ENCODE results near the gene SLC25A27.
"Not testable (repeated sequence)": the region's sequence is repeated elsewhere in the genome, so short reads cannot be mapped to it uniquely, and the experiment has no call there.

SLC25A27 gene

DNA sequence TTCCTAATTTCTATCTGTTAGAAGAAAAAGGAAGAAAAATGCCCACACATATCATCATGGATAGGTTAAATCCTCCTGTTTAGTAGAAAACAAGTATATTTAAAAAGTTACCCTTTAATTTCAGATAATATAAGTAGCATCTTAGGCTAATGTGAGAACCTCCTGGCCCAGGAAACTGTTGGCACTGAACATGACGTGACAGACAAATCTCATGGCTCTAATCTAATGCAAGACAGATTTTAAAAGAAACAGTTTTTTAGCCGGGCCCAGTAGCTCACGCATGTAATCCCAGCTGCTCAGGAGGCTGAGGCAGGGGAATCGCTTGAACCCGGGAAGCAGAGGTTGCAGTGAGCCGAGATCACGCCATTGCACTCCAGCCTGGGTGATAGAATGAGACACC, 23.1 kb upstream of the SLC25A27 start:
- H3K9me3 ChIP-seq (ENCODE audit: control insufficient read depth, low read length): no peaks in the 10 kb centered on the region
- no peaks in the 10 kb centered on the region for H3K4me1 ChIP-seq (ENCODE audit: control insufficient read depth, insufficient read depth, low read length, poor library complexity, severe bottlenecking)
- no peak overlapping the region for H3K27ac ChIP-seq (ENCODE audit: low read depth, low read length, severe bottlenecking)
- 93 to 95% methylated on average over 3 to 7 of the region's 7 CpGs for WGBS, 2 experiments (ENCODE audit: insufficient coverage in 2 of 2)
- H3K36me3 ChIP-seq (ENCODE audit: control insufficient read depth, insufficient read depth, low read length): no peaks in the 10 kb centered on the region
- no peak overlapping the region for H3K4me3 ChIP-seq (ENCODE audit: extremely low read depth, insufficient read depth, low read length, poor library complexity, severe bottlenecking)

DNA sequence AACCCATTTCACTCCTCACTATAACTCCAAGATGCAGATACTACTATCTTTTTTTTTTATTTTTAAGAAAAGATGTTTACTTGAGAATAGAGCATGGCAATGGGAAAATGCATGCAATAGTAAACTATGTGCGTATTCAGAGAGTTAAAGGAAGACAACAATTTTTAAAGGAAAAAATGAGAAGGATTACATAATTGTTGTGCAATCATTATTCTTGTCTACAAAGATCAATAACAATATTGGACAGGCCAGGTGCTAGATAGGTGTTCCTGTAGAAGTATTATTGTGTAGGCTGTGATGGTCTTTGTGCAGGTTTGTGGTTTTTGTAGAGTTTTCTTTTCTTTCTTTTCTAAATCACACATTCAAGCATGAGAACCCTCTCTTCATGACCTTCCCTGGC, 20.7 kb upstream of the SLC25A27 start:
- Histone ChIP-seq H3K27ac (ENCODE audit: low read depth, low read length, severe bottlenecking) (no peak overlapping the region), H3K4me1 (ENCODE audit: control insufficient read depth, insufficient read depth, low read length, poor library complexity, severe bottlenecking) (no peaks in the 10 kb centered on the region), H3K9me3 (ENCODE audit: control insufficient read depth, low read length) (no peaks in the 10 kb centered on the region)

GRCh38 chr6:46635462-46635861, 17.3 kb upstream of the SLC25A27 start:
- no peaks in the 10 kb centered on the region for H3K9me3 ChIP-seq (ENCODE audit: control insufficient read depth, low read length)
- H3K36me3 ChIP-seq (ENCODE audit: control insufficient read depth, insufficient read depth, low read length): no peaks in the 10 kb centered on the region
- H3K27ac ChIP-seq (ENCODE audit: low read depth, low read length, severe bottlenecking): no peak overlapping the region
- WGBS, 2 experiments (ENCODE audit: insufficient coverage in 2 of 2): 84 to 97% methylated on average over 5 of the region's 6 CpGs
- H3K4me3 ChIP-seq (ENCODE audit: extremely low read depth, insufficient read depth, low read length, poor library complexity, severe bottlenecking): no peak overlapping the region
- H3K4me1 ChIP-seq (ENCODE audit: control insufficient read depth, insufficient read depth, low read length, poor library complexity, severe bottlenecking): no peaks in the 10 kb centered on the region

More for the DNA sequence above, 20.7 kb upstream of the SLC25A27 start:
- WGBS, 2 experiments (ENCODE audit: insufficient coverage in 2 of 2): 100% methylated on average over 1 of the region's 1 CpG; no CpG with 5 or more reads in 1 of the 2 experiments
- H3K4me3 ChIP-seq (ENCODE audit: extremely low read depth, insufficient read depth, low read length, poor library complexity, severe bottlenecking): no peak overlapping the region
- H3K36me3 ChIP-seq (ENCODE audit: control insufficient read depth, insufficient read depth, low read length): no peaks in the 10 kb centered on the region

DNA sequence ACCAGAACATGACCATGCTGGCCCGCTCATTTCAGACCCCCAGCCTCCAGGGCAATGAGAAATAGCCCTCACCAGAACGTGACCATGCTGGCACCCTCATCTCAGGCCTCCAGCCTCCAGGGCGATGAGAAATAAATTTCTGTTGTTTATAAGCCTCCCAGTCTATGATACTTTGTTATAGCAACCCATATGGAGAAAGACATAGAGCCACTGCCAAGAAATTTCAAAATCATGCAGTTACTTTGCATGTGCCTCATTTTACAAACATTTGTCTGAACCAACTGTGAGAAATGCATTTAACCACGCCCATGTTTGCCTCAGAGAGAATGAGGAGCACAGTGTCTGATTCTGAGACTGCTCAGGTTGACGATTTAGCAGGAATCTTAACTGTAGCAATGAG, 15.6 kb upstream of the SLC25A27 start:
- no peaks in the 10 kb centered on the region for H3K36me3 ChIP-seq (ENCODE audit: control insufficient read depth, insufficient read depth, low read length)
- H3K4me1 ChIP-seq (ENCODE audit: control insufficient read depth, insufficient read depth, low read length, poor library complexity, severe bottlenecking): no peaks in the 10 kb centered on the region
- H3K4me3 ChIP-seq (ENCODE audit: extremely low read depth, insufficient read depth, low read length, poor library complexity, severe bottlenecking): no peak overlapping the region
- H3K27ac ChIP-seq (ENCODE audit: low read depth, low read length, severe bottlenecking): no peak overlapping the region
- no peaks in the 10 kb centered on the region for H3K9me3 ChIP-seq (ENCODE audit: control insufficient read depth, low read length)
- WGBS, 2 experiments (ENCODE audit: insufficient coverage in 2 of 2): 81% methylated on average over 3 of the region's 5 CpGs; no CpG with 5 or more reads in 1 of the 2 experiments

DNA sequence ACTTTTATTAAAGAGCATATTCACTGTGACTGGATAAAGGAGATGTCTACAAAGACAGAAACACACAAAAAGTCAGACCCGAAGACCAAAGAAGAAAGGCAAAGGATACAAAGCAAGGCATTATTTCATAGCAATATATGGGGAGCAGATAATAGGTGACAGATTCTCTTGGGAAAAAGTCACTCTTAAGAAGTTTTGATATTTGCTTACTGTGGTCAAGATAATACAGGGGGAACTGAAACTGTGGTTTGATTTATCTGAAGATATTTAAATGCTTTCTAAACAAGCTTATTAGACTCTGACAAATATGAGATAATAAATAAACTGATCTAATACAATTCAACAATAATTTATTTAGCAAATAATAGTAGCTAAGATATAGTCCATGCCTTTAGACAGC, 14.8 kb upstream of the SLC25A27 start:
- no peaks in the 10 kb centered on the region for H3K4me1 ChIP-seq (ENCODE audit: control insufficient read depth, insufficient read depth, low read length, poor library complexity, severe bottlenecking)
- WGBS, 2 experiments (ENCODE audit: insufficient coverage in 2 of 2): 100% methylated on average over 1 of the region's 1 CpG; no CpG with 5 or more reads in 1 of the 2 experiments
- no peak overlapping the region for H3K4me3 ChIP-seq (ENCODE audit: extremely low read depth, insufficient read depth, low read length, poor library complexity, severe bottlenecking)
- H3K36me3 ChIP-seq (ENCODE audit: control insufficient read depth, insufficient read depth, low read length): no peaks in the 10 kb centered on the region
- no peak overlapping the region for H3K27ac ChIP-seq (ENCODE audit: low read depth, low read length, severe bottlenecking)
- no peaks in the 10 kb centered on the region for H3K9me3 ChIP-seq (ENCODE audit: control insufficient read depth, low read length)

GRCh38 chr6:46638650-46639049, 14.1 kb upstream of the SLC25A27 start:
- H3K27ac ChIP-seq (ENCODE audit: low read depth, low read length, severe bottlenecking): no peak overlapping the region
- H3K4me1 ChIP-seq (ENCODE audit: control insufficient read depth, insufficient read depth, low read length, poor library complexity, severe bottlenecking): no peaks in the 10 kb centered on the region
- no peaks in the 10 kb centered on the region for H3K36me3 ChIP-seq (ENCODE audit: control insufficient read depth, insufficient read depth, low read length)
- H3K9me3 ChIP-seq (ENCODE audit: control insufficient read depth, low read length): no peaks in the 10 kb centered on the region
- no peak overlapping the region for H3K4me3 ChIP-seq (ENCODE audit: extremely low read depth, insufficient read depth, low read length, poor library complexity, severe bottlenecking)
- 70 to 75% methylated on average over 2 of the region's 2 CpGs for WGBS, 2 experiments (ENCODE audit: insufficient coverage in 2 of 2)

GRCh38 chr6:46642928-46643751, 9.6 kb upstream of the SLC25A27 start:
- H3K36me3 ChIP-seq (ENCODE audit: control insufficient read depth, insufficient read depth, low read length): no peaks in the 10 kb centered on the region
- no peaks in the 10 kb centered on the region for H3K9me3 ChIP-seq (ENCODE audit: control insufficient read depth, low read length)
- no peak overlapping the region for H3K4me3 ChIP-seq (ENCODE audit: extremely low read depth, insufficient read depth, low read length, poor library complexity, severe bottlenecking)
- H3K27ac ChIP-seq (ENCODE audit: low read depth, low read length, severe bottlenecking): no peak overlapping the region
- H3K4me1 ChIP-seq (ENCODE audit: control insufficient read depth, insufficient read depth, low read length, poor library complexity, severe bottlenecking): no peaks in the 10 kb centered on the region
- 90 to 98% methylated on average over 2 to 3 of the region's 4 CpGs for WGBS, 2 experiments (ENCODE audit: insufficient coverage in 2 of 2)

GRCh38 chr6:46645265-46645664, 7.5 kb upstream of the SLC25A27 start:
- Histone ChIP-seq H3K36me3 (ENCODE audit: control insufficient read depth, insufficient read depth, low read length) (no peaks in the 10 kb centered on the region), H3K4me1 (ENCODE audit: control insufficient read depth, insufficient read depth, low read length, poor library complexity, severe bottlenecking) (no peaks in the 10 kb centered on the region), H3K27ac (ENCODE audit: low read depth, low read length, severe bottlenecking) (no peak overlapping the region), H3K9me3 (ENCODE audit: control insufficient read depth, low read length) (no peaks in the 10 kb centered on the region), H3K4me3 (ENCODE audit: extremely low read depth, insufficient read depth, low read length, poor library complexity, severe bottlenecking) (no peak overlapping the region)
- no CpG with 5 or more reads among the region's 1 CpG for WGBS, 2 experiments (ENCODE audit: insufficient coverage in 2 of 2)

DNA sequence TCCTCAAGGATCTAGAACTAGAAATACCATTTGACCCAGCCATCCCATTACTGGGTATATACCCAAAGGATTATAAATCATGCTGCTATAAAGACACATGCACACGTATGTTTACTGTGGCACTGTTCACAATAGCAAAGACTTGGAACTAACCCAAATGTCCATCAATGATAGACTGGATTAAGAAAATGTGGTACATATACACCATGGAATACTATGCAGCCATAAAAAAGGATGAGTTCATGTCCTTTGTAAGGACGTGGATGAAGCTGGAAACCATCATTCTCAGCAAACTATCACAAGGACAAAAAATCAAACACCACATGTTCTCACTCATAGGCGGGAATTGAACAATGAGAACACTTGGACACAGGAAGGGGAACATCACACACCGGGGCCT, 4.7 kb upstream of the SLC25A27 start:
- H3K9me3 ChIP-seq (ENCODE audit: control insufficient read depth, low read length); H3K27ac ChIP-seq (ENCODE audit: low read depth, low read length, severe bottlenecking); H3K36me3 ChIP-seq (ENCODE audit: control insufficient read depth, insufficient read depth, low read length); H3K4me3 ChIP-seq (ENCODE audit: extremely low read depth, insufficient read depth, low read length, poor library complexity, severe bottlenecking); H3K4me1 ChIP-seq (ENCODE audit: control insufficient read depth, insufficient read depth, low read length, poor library complexity, severe bottlenecking): not testable (repeated sequence)
- no CpG with 5 or more reads among the region's 4 CpGs for WGBS, 2 experiments (ENCODE audit: insufficient coverage in 2 of 2)

DNA sequence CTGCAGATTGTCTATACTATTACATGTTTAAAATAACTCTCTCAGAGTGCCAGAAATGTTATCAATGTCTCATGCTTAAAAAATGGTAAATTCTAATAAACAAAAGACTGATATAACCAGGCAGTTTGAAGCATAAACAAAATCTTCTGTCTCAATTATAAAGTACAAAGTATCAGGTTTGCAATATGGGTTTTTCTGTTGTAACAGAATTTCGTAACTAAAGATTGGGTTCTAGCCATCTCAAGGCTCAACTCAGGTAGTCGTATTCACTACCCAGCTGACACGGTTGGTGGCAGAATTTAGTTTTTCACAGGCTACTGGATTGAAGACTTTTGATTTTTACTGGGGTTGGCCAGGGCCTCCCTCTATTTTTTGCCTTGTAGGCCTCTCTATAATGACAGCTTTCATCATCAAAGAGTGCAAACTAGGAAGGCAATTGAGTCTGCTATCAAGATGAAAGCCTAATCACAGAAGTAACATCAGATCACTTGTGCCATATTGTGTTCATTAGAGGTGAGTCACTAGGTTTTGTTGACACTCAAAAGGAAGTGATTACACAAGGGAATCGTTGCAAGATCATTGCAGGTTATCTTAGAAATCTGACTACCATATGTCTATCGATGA, 3.8 kb upstream of the SLC25A27 start:
- no peak overlapping the region for H3K27ac ChIP-seq (ENCODE audit: low read depth, low read length, severe bottlenecking)
- H3K4me1 ChIP-seq (ENCODE audit: control insufficient read depth, insufficient read depth, low read length, poor library complexity, severe bottlenecking): no peaks in the 10 kb centered on the region
- no peaks in the 10 kb centered on the region for H3K36me3 ChIP-seq (ENCODE audit: control insufficient read depth, insufficient read depth, low read length)
- H3K4me3 ChIP-seq (ENCODE audit: extremely low read depth, insufficient read depth, low read length, poor library complexity, severe bottlenecking): no peak overlapping the region
- 93 to 97% methylated on average over 3 of the region's 5 CpGs for WGBS, 2 experiments (ENCODE audit: insufficient coverage in 2 of 2)
- H3K9me3 ChIP-seq (ENCODE audit: control insufficient read depth, low read length): no peaks in the 10 kb centered on the region

DNA sequence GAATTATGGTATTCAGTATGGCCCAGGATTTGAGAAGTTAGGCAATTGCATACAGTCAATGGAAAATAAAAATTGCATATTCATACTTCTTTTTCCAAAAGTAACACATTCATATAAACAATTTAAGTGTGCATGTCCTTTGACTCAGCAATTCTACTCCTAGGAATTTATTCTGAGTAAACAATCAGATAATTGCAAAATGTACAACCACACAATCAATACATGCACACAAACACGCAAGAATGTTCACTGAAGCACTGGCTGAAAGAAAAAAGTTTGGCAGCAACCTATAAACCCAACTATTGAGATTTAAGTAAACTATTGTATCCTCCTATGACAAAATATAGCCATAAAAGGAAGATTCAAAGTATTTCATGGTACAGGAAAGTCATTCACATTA, 1.8 kb upstream of the SLC25A27 start:
- WGBS, 2 experiments (ENCODE audit: insufficient coverage in 2 of 2): no CpG with 5 or more reads among the region's 1 CpG
- no peaks in the 10 kb centered on the region for H3K9me3 ChIP-seq (ENCODE audit: control insufficient read depth, low read length)
- H3K36me3 ChIP-seq (ENCODE audit: control insufficient read depth, insufficient read depth, low read length): no peaks in the 10 kb centered on the region
- no peaks in the 10 kb centered on the region for H3K4me1 ChIP-seq (ENCODE audit: control insufficient read depth, insufficient read depth, low read length, poor library complexity, severe bottlenecking)
- no peak overlapping the region for H3K27ac ChIP-seq (ENCODE audit: low read depth, low read length, severe bottlenecking)
- no peak overlapping the region for H3K4me3 ChIP-seq (ENCODE audit: extremely low read depth, insufficient read depth, low read length, poor library complexity, severe bottlenecking)
